Measurements from ENCODE around the gene ADORA2A.

Gene ADORA2A

GRCh38 chr22:24435861-24436371 is 8.5 kb downstream of the ADORA2A start:
- ChIA-PET POLR2A (no interaction called here), CTCF (no interaction called here)
- no peak for TF ChIP-seq TARDBP (IDR thresholded peaks at IDR 0.05)
- no peak for TF ChIP-seq SP1 (IDR thresholded peaks at IDR 0.05)
- no peak for TF ChIP-seq ELF4 (IDR thresholded peaks at IDR 0.05)
- TF ChIP-seq FOXM1 (IDR thresholded peaks at IDR 0.05; ENCODE audit: borderline replicate concordance) = no peak
- no peak for TF ChIP-seq NFRKB (IDR thresholded peaks at IDR 0.05)
- TF ChIP-seq PKNOX1 (IDR thresholded peaks at IDR 0.05) = no peak
- no peak for TF ChIP-seq BHLHE40 (IDR thresholded peaks at IDR 0.05; ENCODE audit: borderline replicate concordance)
- TF ChIP-seq LEF1 (IDR thresholded peaks at IDR 0.05; ENCODE audit: borderline replicate concordance) = no peak
- no peak for TF ChIP-seq SUZ12 (IDR thresholded peaks at IDR 0.05)
- no peak for TF ChIP-seq ZNF384 (IDR thresholded peaks at IDR 0.05)
- no peak for TF ChIP-seq CTBP1 (IDR thresholded peaks at IDR 0.05; ENCODE audit: borderline replicate concordance)
- TF ChIP-seq ARNT (IDR thresholded peaks at IDR 0.05) = no peak
- TF ChIP-seq HDGF (IDR thresholded peaks at IDR 0.05; ENCODE audit: borderline replicate concordance) = no peak
- TF ChIP-seq FOXA1 (IDR thresholded peaks at IDR 0.05) = no peak
- no peak for TF ChIP-seq FOXK2 (IDR thresholded peaks at IDR 0.05)
- TF ChIP-seq L3MBTL2 (conservative IDR thresholded peaks at IDR 0.05) = no peak
- no peak for DNase-seq (ENCODE audit: extremely low spot score)

DNA sequence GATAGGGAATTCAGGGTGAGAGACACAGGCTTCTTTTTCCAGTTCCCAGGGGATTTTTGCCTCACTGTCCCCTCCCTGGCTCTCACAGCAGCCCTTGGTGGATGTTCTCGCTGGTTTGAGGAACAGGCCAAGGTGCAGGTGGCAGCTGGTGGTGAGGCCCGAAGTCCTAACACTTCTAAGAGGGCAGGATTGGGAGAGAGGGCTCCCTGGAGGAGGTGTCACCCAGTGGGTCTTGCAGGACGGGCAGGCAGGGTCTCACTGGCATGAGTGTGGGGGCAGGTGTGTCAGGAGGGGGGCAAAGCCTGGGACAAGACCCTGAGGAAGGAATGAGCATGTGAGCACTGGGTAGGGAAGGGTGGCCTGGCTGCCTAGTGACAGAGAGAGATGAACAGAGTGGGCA is 9.2 kb downstream of the ADORA2A start:
- TF ChIP-seq ELF4 (IDR thresholded peaks at IDR 0.05) (no peak), FOXK2 (IDR thresholded peaks at IDR 0.05) (no peak), TARDBP (IDR thresholded peaks at IDR 0.05) (no peak), FOXM1 (IDR thresholded peaks at IDR 0.05; ENCODE audit: borderline replicate concordance) (no peak), L3MBTL2 (conservative IDR thresholded peaks at IDR 0.05) (no peak), HDGF (IDR thresholded peaks at IDR 0.05; ENCODE audit: borderline replicate concordance) (no peak), CTBP1 (IDR thresholded peaks at IDR 0.05; ENCODE audit: borderline replicate concordance) (no peak), NFRKB (IDR thresholded peaks at IDR 0.05) (no peak), BHLHE40 (IDR thresholded peaks at IDR 0.05; ENCODE audit: borderline replicate concordance) (no peak), LEF1 (IDR thresholded peaks at IDR 0.05; ENCODE audit: borderline replicate concordance) (no peak), ARNT (IDR thresholded peaks at IDR 0.05) (no peak), SP1 (IDR thresholded peaks at IDR 0.05) (no peak), FOXA1 (IDR thresholded peaks at IDR 0.05) (no peak), PKNOX1 (IDR thresholded peaks at IDR 0.05) (no peak), SUZ12 (IDR thresholded peaks at IDR 0.05) (no peak), ZNF384 (IDR thresholded peaks at IDR 0.05) (no peak)
- no peak for DNase-seq (ENCODE audit: extremely low spot score)
- ChIA-PET POLR2A (no interaction called here), CTCF (no interaction called here)

GRCh38 chr22:24437091-24437490 is 9.7 kb downstream of the ADORA2A start:
- CTCF ChIA-PET = no interaction called here
- TF ChIP-seq SUZ12 (IDR thresholded peaks at IDR 0.05) (no peak), BHLHE40 (IDR thresholded peaks at IDR 0.05; ENCODE audit: borderline replicate concordance) (no peak), ZNF384 (IDR thresholded peaks at IDR 0.05) (no peak), SP1 (IDR thresholded peaks at IDR 0.05) (no peak), HDGF (IDR thresholded peaks at IDR 0.05; ENCODE audit: borderline replicate concordance) (no peak), ARNT (IDR thresholded peaks at IDR 0.05) (no peak), FOXK2 (IDR thresholded peaks at IDR 0.05) (no peak), FOXM1 (IDR thresholded peaks at IDR 0.05; ENCODE audit: borderline replicate concordance) (no peak), PKNOX1 (IDR thresholded peaks at IDR 0.05) (no peak), FOXA1 (IDR thresholded peaks at IDR 0.05) (no peak), LEF1 (IDR thresholded peaks at IDR 0.05; ENCODE audit: borderline replicate concordance) (no peak), CTBP1 (IDR thresholded peaks at IDR 0.05; ENCODE audit: borderline replicate concordance) (no peak), TARDBP (IDR thresholded peaks at IDR 0.05) (no peak), NFRKB (IDR thresholded peaks at IDR 0.05) (no peak), L3MBTL2 (conservative IDR thresholded peaks at IDR 0.05) (no peak), ELF4 (IDR thresholded peaks at IDR 0.05) (no peak)
- DNase-seq (ENCODE audit: extremely low spot score) = no peak
- POLR2A ChIA-PET = no interaction called here

DNA sequence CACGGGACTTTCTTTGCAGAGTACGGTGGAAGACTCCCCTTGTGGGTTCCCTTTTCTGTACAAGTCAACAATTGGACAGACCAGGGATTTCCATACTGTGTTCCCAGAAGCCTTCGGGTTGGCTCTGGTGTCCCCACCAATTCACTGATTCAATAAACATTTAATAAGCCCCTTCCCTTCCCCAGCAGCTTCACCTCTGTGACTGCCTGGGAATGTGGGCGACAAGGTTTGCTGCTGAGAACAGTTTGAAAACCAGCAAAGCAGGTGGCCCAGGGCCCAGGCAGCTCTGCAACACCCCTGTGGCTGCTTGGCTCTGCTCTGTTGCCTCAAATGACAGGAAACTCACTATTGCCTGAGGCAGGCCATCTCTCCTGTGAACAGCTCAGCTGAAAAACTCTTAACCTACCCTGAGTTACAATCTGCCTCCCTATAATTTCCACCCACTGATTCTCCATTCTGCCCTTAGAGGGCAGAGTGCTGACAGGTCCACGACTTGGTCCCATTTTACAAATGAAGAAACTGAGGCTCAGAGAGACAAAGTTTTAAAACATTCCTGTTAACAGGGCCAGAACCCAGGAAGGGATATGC is 10.4 kb downstream of the ADORA2A start:
- ChIA-PET POLR2A (no interaction called here), CTCF (interaction anchor here (0.8 kb wide), 1 partner anchor 135 kb away, joined by 3 read pairs; no protein-coding TSS in a partner anchor)
- TF ChIP-seq SUZ12 (IDR thresholded peaks at IDR 0.05) (no peak), FOXA1 (IDR thresholded peaks at IDR 0.05) (no peak), FOXM1 (IDR thresholded peaks at IDR 0.05; ENCODE audit: borderline replicate concordance) (no peak), NFRKB (IDR thresholded peaks at IDR 0.05) (no peak), ZNF384 (IDR thresholded peaks at IDR 0.05) (no peak), L3MBTL2 (conservative IDR thresholded peaks at IDR 0.05) (no peak), CTBP1 (IDR thresholded peaks at IDR 0.05; ENCODE audit: borderline replicate concordance) (no peak), ELF4 (IDR thresholded peaks at IDR 0.05) (no peak), SP1 (IDR thresholded peaks at IDR 0.05) (no peak), FOXK2 (IDR thresholded peaks at IDR 0.05) (no peak), LEF1 (IDR thresholded peaks at IDR 0.05; ENCODE audit: borderline replicate concordance) (no peak), ARNT (IDR thresholded peaks at IDR 0.05) (no peak), BHLHE40 (IDR thresholded peaks at IDR 0.05; ENCODE audit: borderline replicate concordance) (no peak), HDGF (IDR thresholded peaks at IDR 0.05; ENCODE audit: borderline replicate concordance) (no peak), PKNOX1 (IDR thresholded peaks at IDR 0.05) (no peak), TARDBP (IDR thresholded peaks at IDR 0.05) (no peak)
- DNase-seq (ENCODE audit: extremely low spot score) = no peak

- DNase-seq (ENCODE audit: extremely low spot score) = no peak
- TF ChIP-seq LEF1 (IDR thresholded peaks at IDR 0.05; ENCODE audit: borderline replicate concordance) (no peak), PKNOX1 (IDR thresholded peaks at IDR 0.05) (no peak), FOXA1 (IDR thresholded peaks at IDR 0.05) (no peak), SP1 (IDR thresholded peaks at IDR 0.05) (no peak), SUZ12 (IDR thresholded peaks at IDR 0.05) (no peak), CTBP1 (IDR thresholded peaks at IDR 0.05; ENCODE audit: borderline replicate concordance) (no peak), ELF4 (IDR thresholded peaks at IDR 0.05) (no peak), L3MBTL2 (conservative IDR thresholded peaks at IDR 0.05) (no peak), ZNF384 (IDR thresholded peaks at IDR 0.05) (no peak), BHLHE40 (IDR thresholded peaks at IDR 0.05; ENCODE audit: borderline replicate concordance) (no peak), NFRKB (IDR thresholded peaks at IDR 0.05) (no peak), ARNT (IDR thresholded peaks at IDR 0.05) (no peak), HDGF (IDR thresholded peaks at IDR 0.05; ENCODE audit: borderline replicate concordance) (no peak), TARDBP (IDR thresholded peaks at IDR 0.05) (no peak), FOXM1 (IDR thresholded peaks at IDR 0.05; ENCODE audit: borderline replicate concordance) (no peak), FOXK2 (IDR thresholded peaks at IDR 0.05) (no peak)
- ChIA-PET POLR2A (no interaction called here), CTCF (no interaction called here)
These were observed 12.9 kb downstream of the ADORA2A start for GRCh38 chr22:24440270-24440717.
